Ishikawa (cell line): ENCODE measurements around the gene PIM2.

Source experiments
- CEBPB ChIP-seq: IDR thresholded peaks from 2 replicates; pipeline ENCODE4 v1.6.1; 2012
- CREB1 ChIP-seq: IDR thresholded peaks from 2 replicates; pipeline ENCODE4 v1.6.1; 2012; ENCODE audit warnings: low read depth
- EGR1 ChIP-seq: IDR thresholded peaks from 2 replicates; pipeline ENCODE4 v1.6.1; 2012
- EP300 ChIP-seq: IDR thresholded peaks from 2 replicates; pipeline ENCODE4 v1.6.1; 2012; ENCODE audit warnings: borderline replicate concordance
- FOXM1 ChIP-seq: IDR thresholded peaks from 2 replicates; pipeline ENCODE4 v1.6.1; 2012; ENCODE audit warnings: low read depth, borderline replicate concordance
- NFIC ChIP-seq: IDR thresholded peaks from 2 replicates; pipeline ENCODE4 v1.6.1; 2012
- RAD21 ChIP-seq: IDR thresholded peaks from 2 replicates; pipeline ENCODE4 v1.6.1; 2012; ENCODE audit warnings: low read depth
- REST ChIP-seq: IDR thresholded peaks from 2 replicates; pipeline ENCODE4 v1.6.1; 2012; ENCODE audit warnings: low read depth, mild to moderate bottlenecking
- TAF1 ChIP-seq: IDR thresholded peaks from 2 replicates; pipeline ENCODE4 v1.6.1; 2012; ENCODE audit warnings: low read depth, mild to moderate bottlenecking
- TCF12 ChIP-seq: IDR thresholded peaks from 2 replicates; pipeline ENCODE4 v1.6.1; 2012; ENCODE audit warnings: low read depth
- TEAD4 ChIP-seq: IDR thresholded peaks from 2 replicates; pipeline ENCODE4 v1.6.1; 2012
- USF1 ChIP-seq: IDR thresholded peaks from 2 replicates; pipeline ENCODE4 v1.6.1; 2012
- YY1 ChIP-seq: IDR thresholded peaks from 2 replicates; pipeline ENCODE4 v1.6.1; 2012; ENCODE audit warnings: low read depth
- ZBTB7A ChIP-seq: IDR thresholded peaks from 2 replicates; pipeline ENCODE4 v1.6.1; 2012; ENCODE audit warnings: low read depth
- TF ChIP-seq, protein P1 (sequence below): IDR thresholded peaks from 2 replicates; pipeline ENCODE4 v1.6.1; 2012

PIM2 gene

DNA sequence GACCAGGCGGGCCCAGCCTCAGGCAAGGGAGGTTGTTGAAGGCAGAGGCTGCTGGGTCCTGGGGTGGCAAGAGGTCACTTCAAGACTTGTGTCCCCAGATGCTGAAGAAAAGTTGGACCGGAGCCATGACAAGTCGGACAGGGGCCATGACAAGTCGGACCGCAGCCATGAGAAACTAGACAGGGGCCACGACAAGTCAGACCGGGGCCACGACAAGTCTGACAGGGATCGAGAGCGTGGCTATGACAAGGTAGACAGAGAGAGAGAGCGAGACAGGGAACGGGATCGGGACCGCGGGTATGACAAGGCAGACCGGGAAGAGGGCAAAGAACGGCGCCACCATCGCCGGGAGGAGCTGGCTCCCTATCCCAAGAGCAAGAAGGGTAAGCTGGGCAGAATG, 16.7 kb downstream of the PIM2 start:
- TF ChIP-seq USF1 (no peak), TEAD4 (no peak), ZBTB7A (no peak), FOXM1 (no peak), EP300 (no peak), CREB1 (no peak), RAD21 (no peak), REST (no peak), TAF1 (no peak), TCF12 (no peak), CEBPB (no peak), NFIC (no peak), YY1 (no peak)
- TF ChIP-seq, protein P1, sequence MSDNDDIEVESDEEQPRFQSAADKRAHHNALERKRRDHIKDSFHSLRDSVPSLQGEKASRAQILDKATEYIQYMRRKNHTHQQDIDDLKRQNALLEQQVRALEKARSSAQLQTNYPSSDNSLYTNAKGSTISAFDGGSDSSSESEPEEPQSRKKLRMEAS: no peak

DNA sequence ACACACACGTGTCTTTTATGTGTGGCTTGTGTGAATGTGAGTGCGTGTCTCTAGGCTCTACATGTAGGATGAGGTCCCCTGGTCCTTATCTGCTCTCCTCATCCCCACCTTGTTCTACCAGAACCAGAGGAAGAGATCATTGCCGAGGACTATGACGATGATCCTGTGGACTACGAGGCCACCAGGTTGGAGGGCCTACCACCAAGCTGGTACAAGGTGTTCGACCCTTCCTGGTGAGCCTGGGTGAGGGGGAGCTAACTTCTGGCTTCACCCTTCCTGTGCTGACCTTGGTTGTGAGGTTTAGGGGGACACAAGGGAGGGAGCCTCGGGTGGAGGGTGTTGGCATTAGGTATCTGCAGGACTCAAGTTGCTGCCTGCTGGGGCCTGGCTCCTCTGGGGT, 17.8 kb downstream of the PIM2 start:
- TF ChIP-seq, protein P1: no peak
- no peak for TF ChIP-seq TEAD4
- no peak for TF ChIP-seq REST
- no peak for TF ChIP-seq ZBTB7A

GRCh38 chrX:48899078-48899410, 19.8 kb downstream of the PIM2 start:
- TF ChIP-seq ZBTB7A: no peak
- TF ChIP-seq USF1: peak; percentile 34; the same call in 1 of the 2 replicates

DNA sequence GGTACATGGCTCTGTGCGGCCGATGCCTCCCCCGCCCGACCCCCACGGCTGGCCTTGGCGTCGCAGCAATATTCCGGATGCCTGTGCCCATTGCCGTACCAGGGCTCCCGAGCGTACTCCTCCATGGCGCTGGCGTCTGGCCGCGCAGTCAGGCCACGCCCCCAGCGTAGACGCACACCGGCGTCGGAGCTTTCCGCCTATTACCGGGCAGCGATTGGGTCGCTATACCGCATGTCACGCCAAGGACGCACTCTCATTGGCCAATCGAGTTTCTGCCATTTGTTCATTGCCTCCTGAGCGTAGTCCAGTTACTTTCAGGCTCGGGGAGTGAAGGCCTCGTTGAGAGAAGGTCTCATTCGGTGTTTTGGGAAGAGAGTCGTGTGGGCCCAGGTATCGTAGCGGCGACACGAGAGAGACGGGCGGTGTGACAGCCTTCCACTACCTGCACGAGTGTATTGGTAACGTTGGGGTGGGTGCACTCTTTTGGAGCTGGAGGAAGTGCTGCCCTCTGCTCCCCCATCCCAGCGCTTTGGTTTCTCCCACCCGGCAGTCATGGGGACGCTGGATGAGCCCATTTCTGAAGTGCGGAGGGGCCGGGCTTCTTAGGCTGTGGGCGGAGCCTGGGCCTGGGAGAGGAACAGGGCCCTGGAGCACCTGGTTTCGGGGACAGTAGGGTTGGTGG, 21.1 kb downstream of the PIM2 start, which contains the start of the genes PQBP1 and TIMM17B:
Gene PQBP1 (plus strand): TSS at position 306 of the 682 bp plus-strand sequence. CDS start 580 bp downstream, outside the sequence.
Gene TIMM17B (minus strand): TSS at position 144 of the 682 bp plus-strand sequence. CDS start 19 bp downstream, at position 125.
- TF ChIP-seq TAF1 (peak; percentile 59), YY1 (peak; percentile 79; the same call in 1 of the 2 replicates), FOXM1 (no peak)

- no peak for TF ChIP-seq CEBPB
- TF ChIP-seq ZBTB7A: no peak
- no peak for TF ChIP-seq YY1
- TF ChIP-seq RAD21: no peak
- TF ChIP-seq EGR1: no peak
- peak; percentile 26; the same call in 1 of the 2 replicates for TF ChIP-seq EP300
- no peak for TF ChIP-seq CREB1
- no peak for TF ChIP-seq USF1
- TF ChIP-seq REST: no peak
- no peak for TF ChIP-seq NFIC
- no peak for TF ChIP-seq TCF12
- TF ChIP-seq, protein P1: 0 out of 2 replicates have a peak, but pooled peaks have one; percentile 18
- no peak for TF ChIP-seq FOXM1
- no peak for TF ChIP-seq TEAD4
- peak; percentile 16; the same call in 1 of the 2 replicates for TF ChIP-seq TAF1
Measured at GRCh38 chrX:48897157-48897624, 21.6 kb downstream of the PIM2 start.
